ENCODE results near the gene LHCGR. TPM values are rescaled to one million over a fixed set of nuclear protein-coding genes. Genes with fewer than 3 reads are reported as not detected.

LHCGR gene
- total and polyA plus RNA-seq, 2 of the 4 experiments (the other 2 are of a cell fraction), result 0.10 to 0.18 TPM

DNA sequence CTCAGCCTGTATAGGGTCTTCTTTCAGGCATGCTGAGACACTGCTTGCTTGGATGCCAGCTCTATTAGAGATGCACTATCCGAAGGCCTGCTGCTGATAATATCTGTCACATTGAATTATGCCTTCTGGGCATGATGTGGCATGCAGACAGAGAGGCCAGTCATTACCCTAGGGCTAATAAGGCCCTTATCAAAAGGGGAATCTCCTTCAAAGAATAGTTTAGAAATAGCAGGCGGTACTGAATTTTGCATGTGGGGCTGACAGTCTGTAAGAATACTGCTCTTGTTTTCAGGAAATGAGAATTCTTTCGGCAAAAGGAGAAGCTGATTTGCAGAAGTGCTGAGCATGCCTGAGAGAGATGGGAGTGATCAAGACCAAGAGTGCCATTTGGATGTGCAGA lies 13.1 kb upstream of the LHCGR start:
- H3K4ac ChIP-seq (ENCODE audit: low read depth, low read length), result no peak overlapping the region
- H3K4me2 ChIP-seq (ENCODE audit: low read depth, low read length), result no peak overlapping the region
- no peak overlapping the region for H3K18ac ChIP-seq (ENCODE audit: low read depth, low read length)
- no TSS peak for BruUV-seq (replicated peaks)
- intact Hi-C loops (cut with micrococcal nuclease) (no loop called here), dilution Hi-C loops (cut with HindIII; ENCODE audit: low sequenced_read_pairs, unreplicated experiment) (no loop called here), in situ Hi-C loops (cut with MboI; ENCODE audit: low sequenced_read_pairs) (no loop called here)
- no peak for ATAC-seq (ENCODE audit: low read depth)
- H2BK20ac ChIP-seq (ENCODE audit: low read depth, low read length), result no peak overlapping the region
- no peak overlapping the region for H4K5ac ChIP-seq (ENCODE audit: low read depth, low read length)
- no peak overlapping the region for H4K91ac ChIP-seq (ENCODE audit: insufficient read depth, low read depth, low read length)
- H3K79me1 ChIP-seq (ENCODE audit: low read depth in 1 of 2, low read length in 2 of 2), result no peaks in the 10 kb centered on the region
- no peak overlapping the region for H2AK5ac ChIP-seq (ENCODE audit: low read depth, low read length)
- no peaks in the 10 kb centered on the region for H3K9me3 ChIP-seq (ENCODE audit: control insufficient read depth, insufficient read depth, low read length)
- POLR2A ChIA-PET (ENCODE audit: unreplicated experiment), result no interaction called here
- H4K8ac ChIP-seq (ENCODE audit: low read depth in 2 of 2, low read length in 2 of 2), result no peak overlapping the region
- no peak overlapping the region for H2AFZ ChIP-seq (replicated peaks; ENCODE audit: low read length, poor library complexity)
- H3K56ac ChIP-seq (ENCODE audit: extremely low read depth, insufficient read depth, low read length), result no peak overlapping the region
- no peaks in the 10 kb centered on the region for H3K4me1 ChIP-seq (ENCODE audit: control insufficient read depth, insufficient read depth, low read length)
- no peak overlapping the region for H3K4me3 ChIP-seq (ENCODE audit: insufficient read depth, low read depth, low read length)
- H2BK5ac ChIP-seq (ENCODE audit: low read depth, low read length, poor library complexity, severe bottlenecking), result no peak overlapping the region
- H3K23ac ChIP-seq (ENCODE audit: low read depth, low read length), result no peak overlapping the region
- TF ChIP-seq FOS (IDR thresholded peaks at IDR 0.05; ENCODE audit: low read depth, low read length) (no peak), USF2 (IDR thresholded peaks at IDR 0.05; ENCODE audit: low read depth, low read length) (no peak)
- TF ChIP-seq, protein P1, sequence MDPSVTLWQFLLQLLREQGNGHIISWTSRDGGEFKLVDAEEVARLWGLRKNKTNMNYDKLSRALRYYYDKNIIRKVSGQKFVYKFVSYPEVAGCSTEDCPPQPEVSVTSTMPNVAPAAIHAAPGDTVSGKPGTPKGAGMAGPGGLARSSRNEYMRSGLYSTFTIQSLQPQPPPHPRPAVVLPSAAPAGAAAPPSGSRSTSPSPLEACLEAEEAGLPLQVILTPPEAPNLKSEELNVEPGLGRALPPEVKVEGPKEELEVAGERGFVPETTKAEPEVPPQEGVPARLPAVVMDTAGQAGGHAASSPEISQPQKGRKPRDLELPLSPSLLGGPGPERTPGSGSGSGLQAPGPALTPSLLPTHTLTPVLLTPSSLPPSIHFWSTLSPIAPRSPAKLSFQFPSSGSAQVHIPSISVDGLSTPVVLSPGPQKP (IDR thresholded peaks at IDR 0.05; ENCODE audit: borderline replicate concordance, low read depth, low read length), result no peak
- no peaks in the 10 kb centered on the region for H3K36me3 ChIP-seq (ENCODE audit: control insufficient read depth, insufficient read depth, low read length)
- CTCF ChIA-PET, result no interaction called here
- no peaks in the 10 kb centered on the region for H3K9me1 ChIP-seq (ENCODE audit: insufficient read depth, low read length)
- H3K27ac ChIP-seq (ENCODE audit: insufficient read depth, low read length), result no peak overlapping the region
- H3K27me3 ChIP-seq (ENCODE audit: control insufficient read depth, insufficient read depth, low read length), result no peaks in the 10 kb centered on the region; the same call in 1 of the 2 replicates
- no peak overlapping the region for H3K14ac ChIP-seq (replicated peaks; ENCODE audit: low read depth, low read length)
- no peak overlapping the region for H3K9ac ChIP-seq (ENCODE audit: low read depth, low read length)
- H4K20me1 ChIP-seq (ENCODE audit: insufficient read depth, low read length), result no peaks in the 10 kb centered on the region
- DNase-seq, result no peak
- H2BK120ac ChIP-seq (ENCODE audit: low read depth, low read length), result no peak overlapping the region
- WGBS, 2 experiments (ENCODE audit: extremely low coverage in 2 of 2, insufficient read length in 1 of 2), result no CpG with 5 or more reads among the region's 3 CpGs
- no peak overlapping the region for H2BK15ac ChIP-seq (ENCODE audit: low read depth, low read length)
- H2AK9ac ChIP-seq (replicated peaks; ENCODE audit: low read depth, low read length, poor library complexity), result no peak overlapping the region
